ENCODE measurements around the gene TMPRSS6. TPM values are rescaled to one million over a fixed set of nuclear protein-coding genes. Genes with fewer than 3 reads are reported as not detected.

Gene TMPRSS6
- total RNA-seq, 1 donor from 2014 or later, result 7.6 TPM

DNA sequence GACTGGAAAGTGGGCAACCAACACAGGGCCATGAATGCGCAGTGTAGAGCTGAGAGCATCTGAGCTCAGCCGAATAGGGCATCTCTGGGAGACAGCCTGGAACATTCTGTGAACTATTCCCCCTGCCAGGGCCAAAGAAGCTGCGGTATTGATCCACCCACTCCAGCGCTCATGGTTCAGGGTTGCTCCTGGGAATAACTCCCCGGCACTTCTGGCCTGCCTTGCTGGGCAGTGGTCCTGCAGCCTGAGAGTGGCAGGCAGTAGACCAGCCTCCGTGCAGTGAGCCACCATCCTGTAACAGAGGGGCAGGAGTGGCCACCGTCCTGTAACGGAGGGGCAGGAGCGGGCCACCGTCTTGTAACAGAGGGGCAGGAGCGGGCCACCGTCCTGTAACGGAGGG lies 12.2 kb downstream of the TMPRSS6 start:
- peaks cover 14% of the 10 kb centered on the region for H3K4me1 Mint-ChIP-seq (ENCODE audit: unreplicated experiment)
- H3K27me3 Mint-ChIP-seq, result peaks cover 55% of the 10 kb centered on the region
- TF ChIP-seq, protein P1, sequence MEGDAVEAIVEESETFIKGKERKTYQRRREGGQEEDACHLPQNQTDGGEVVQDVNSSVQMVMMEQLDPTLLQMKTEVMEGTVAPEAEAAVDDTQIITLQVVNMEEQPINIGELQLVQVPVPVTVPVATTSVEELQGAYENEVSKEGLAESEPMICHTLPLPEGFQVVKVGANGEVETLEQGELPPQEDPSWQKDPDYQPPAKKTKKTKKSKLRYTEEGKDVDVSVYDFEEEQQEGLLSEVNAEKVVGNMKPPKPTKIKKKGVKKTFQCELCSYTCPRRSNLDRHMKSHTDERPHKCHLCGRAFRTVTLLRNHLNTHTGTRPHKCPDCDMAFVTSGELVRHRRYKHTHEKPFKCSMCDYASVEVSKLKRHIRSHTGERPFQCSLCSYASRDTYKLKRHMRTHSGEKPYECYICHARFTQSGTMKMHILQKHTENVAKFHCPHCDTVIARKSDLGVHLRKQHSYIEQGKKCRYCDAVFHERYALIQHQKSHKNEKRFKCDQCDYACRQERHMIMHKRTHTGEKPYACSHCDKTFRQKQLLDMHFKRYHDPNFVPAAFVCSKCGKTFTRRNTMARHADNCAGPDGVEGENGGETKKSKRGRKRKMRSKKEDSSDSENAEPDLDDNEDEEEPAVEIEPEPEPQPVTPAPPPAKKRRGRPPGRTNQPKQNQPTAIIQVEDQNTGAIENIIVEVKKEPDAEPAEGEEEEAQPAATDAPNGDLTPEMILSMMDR (conservative IDR thresholded peaks at IDR 0.05), result no peak
- no peaks in the 10 kb centered on the region for H3K36me3 Mint-ChIP-seq
- H3K27ac Mint-ChIP-seq, result no peak overlapping the region
- H3K9me3 Mint-ChIP-seq, result no peaks in the 10 kb centered on the region
- peak overlapping the region; percentile 50 for H3K4me3 Mint-ChIP-seq
- no peak for DNase-seq (ENCODE audit: extremely low spot score, unreplicated experiment)

DNA sequence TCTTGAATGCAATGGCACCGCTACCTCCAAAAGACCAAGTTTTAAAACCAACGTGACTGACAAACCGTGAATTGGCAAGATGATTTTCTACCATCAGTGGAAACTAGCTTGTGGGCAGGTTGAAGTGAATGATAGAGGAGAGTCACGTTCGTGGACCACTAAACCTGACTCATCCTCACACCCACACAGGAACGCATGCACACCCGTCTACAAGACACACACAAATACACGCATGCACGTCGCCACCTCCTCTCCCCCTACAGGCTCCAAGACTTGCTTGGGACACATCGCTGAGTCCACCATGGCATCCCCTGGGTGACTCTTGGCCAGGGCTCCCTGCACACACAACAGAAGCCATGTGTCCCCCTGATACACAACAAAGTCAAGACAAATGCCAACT lies 14.4 kb downstream of the TMPRSS6 start:
- no peak for DNase-seq (ENCODE audit: extremely low spot score, unreplicated experiment)
- no peaks in the 10 kb centered on the region for H3K36me3 Mint-ChIP-seq
- no peaks in the 10 kb centered on the region for H3K9me3 Mint-ChIP-seq
- H3K4me1 Mint-ChIP-seq (ENCODE audit: unreplicated experiment), result peaks cover 8% of the 10 kb centered on the region
- TF ChIP-seq, protein P1 (conservative IDR thresholded peaks at IDR 0.05), result no peak
- no peak overlapping the region for H3K27ac Mint-ChIP-seq
- H3K4me3 Mint-ChIP-seq, result no peak overlapping the region
- peaks cover 46% of the 10 kb centered on the region for H3K27me3 Mint-ChIP-seq

DNA sequence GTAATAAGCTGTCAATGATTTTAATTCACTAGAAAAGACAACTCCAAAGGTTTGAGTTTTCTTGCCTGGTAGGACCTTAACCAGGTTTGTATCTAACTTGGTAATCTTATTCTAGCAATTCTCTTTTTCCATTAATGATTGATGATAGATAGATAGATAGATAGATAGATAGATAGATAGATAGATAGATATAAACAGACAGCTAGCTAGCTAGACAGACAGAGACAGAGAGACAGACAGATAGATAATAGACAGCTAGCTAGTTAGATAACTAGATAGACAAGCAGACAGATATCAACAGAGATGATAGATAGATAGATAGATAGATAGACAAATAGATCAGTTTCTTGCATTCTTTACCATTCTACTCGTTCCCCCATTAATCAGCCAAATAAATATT lies 15.3 kb downstream of the TMPRSS6 start:
- no peaks in the 10 kb centered on the region for H3K36me3 Mint-ChIP-seq
- H3K4me1 Mint-ChIP-seq (ENCODE audit: unreplicated experiment), result peaks cover 4% of the 10 kb centered on the region
- DNase-seq (ENCODE audit: extremely low spot score, unreplicated experiment), result no peak
- no peaks in the 10 kb centered on the region for H3K9me3 Mint-ChIP-seq
- TF ChIP-seq, protein P1 (conservative IDR thresholded peaks at IDR 0.05), result no peak
- no peak overlapping the region for H3K4me3 Mint-ChIP-seq
- peaks cover 41% of the 10 kb centered on the region for H3K27me3 Mint-ChIP-seq
- H3K27ac Mint-ChIP-seq, result no peak overlapping the region

GRCh38 chr22:37092997-37093396 lies 16.5 kb downstream of the TMPRSS6 start:
- H3K4me1 Mint-ChIP-seq (ENCODE audit: unreplicated experiment), result peaks cover 7% of the 10 kb centered on the region

DNA sequence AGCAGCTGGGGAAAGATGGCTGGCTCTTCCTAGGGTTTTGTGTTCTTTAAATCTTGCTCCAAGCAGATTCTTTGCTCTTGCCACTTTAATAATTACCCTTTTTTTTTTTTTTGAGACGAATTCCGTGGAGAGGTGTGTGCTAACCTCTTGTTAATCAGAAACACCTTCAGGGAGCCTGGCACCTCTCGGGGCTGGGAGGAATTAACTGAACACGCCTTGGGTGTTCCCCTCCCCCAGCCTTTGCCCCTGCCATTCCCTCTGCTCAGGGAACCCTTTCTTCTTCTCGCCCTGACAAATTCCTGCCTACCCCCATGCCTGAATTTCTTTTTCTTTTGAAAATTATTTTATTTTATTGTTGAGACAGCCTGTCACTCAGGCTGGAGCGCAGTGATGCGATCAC lies 17.5 kb downstream of the TMPRSS6 start:
- Mint-ChIP-seq H3K27ac (no peak overlapping the region), H3K9me3 (no peaks in the 10 kb centered on the region), H3K4me1 (ENCODE audit: unreplicated experiment) (peaks cover 7% of the 10 kb centered on the region), H3K36me3 (no peaks in the 10 kb centered on the region), H3K4me3 (no peak overlapping the region), H3K27me3 (peaks cover 28% of the 10 kb centered on the region)
- DNase-seq (ENCODE audit: extremely low spot score, unreplicated experiment), result no peak
- TF ChIP-seq, protein P1 (conservative IDR thresholded peaks at IDR 0.05), result no peak

More at GRCh38 chr22:37092997-37093396, 16.5 kb downstream of the TMPRSS6 start:
- Mint-ChIP-seq H3K27ac (no peak overlapping the region), H3K9me3 (no peaks in the 10 kb centered on the region), H3K4me3 (no peak overlapping the region), H3K36me3 (no peaks in the 10 kb centered on the region), H3K27me3 (peaks cover 33% of the 10 kb centered on the region)
- TF ChIP-seq, protein P1 (conservative IDR thresholded peaks at IDR 0.05), result no peak
- no peak for DNase-seq (ENCODE audit: extremely low spot score, unreplicated experiment)
